Heart left ventricle (tissue), 16 donors: Measurements from ENCODE around the gene TMEM42. TPM values are rescaled to one million over a fixed set of nuclear protein-coding genes. Genes with fewer than 3 reads are reported as not detected.

Experiments used
- ATAC-seq, 4 donors: fragments of 200-7000 bp; cut with Tn5 transposase; one replicate each; pipeline ENCODE4 v1.9.1; 2020 to 2022; ENCODE audit warnings: moderate library complexity in 4 of 4, mild to moderate bottlenecking in 3 of 4, moderate number of reproducible peaks in 1 of 4
- DNase-seq, 5 donors: peaks; one replicate each; pipeline ENCODE4 v3.0.0-alpha.2; 2020
- H3K27ac ChIP-seq, 12 donors: fragments of 200-600 bp; sonication (generic) in 4 of 12; one replicate each; pipeline versions ENCODE4 v1.5.0 to v1.8.0; 2016 to 2022; ENCODE audit warnings: mild to moderate bottlenecking in 2 of 12
- H3K27me3 ChIP-seq, 9 donors: fragments of 200-600 bp; sonication (generic) in 2 of 9; one replicate each; pipeline versions ENCODE4 v1.5.1 to v1.8.0; 2016 to 2022; ENCODE audit warnings: mild to moderate bottlenecking in 3 of 9
- H3K36me3 ChIP-seq, 9 donors: fragments of 200-600 bp; sonication (generic) in 2 of 9; one replicate each; pipeline versions ENCODE4 v1.5.0 to v1.8.0; 2018 to 2022; ENCODE audit warnings: mild to moderate bottlenecking in 2 of 9
- H3K4me1 ChIP-seq, 12 donors: fragments of 200-600 bp; sonication (generic) in 4 of 12; one replicate each; pipeline versions ENCODE4 v1.5.0 to v1.8.0; 2016 to 2022; ENCODE audit warnings: mild to moderate bottlenecking in 3 of 12
- H3K4me3 ChIP-seq, 12 donors: fragments of 200-600 bp; sonication (generic) in 4 of 12; one replicate each; pipeline versions ENCODE4 v1.5.0 to v1.8.0; 2017 to 2022; ENCODE audit warnings: mild to moderate bottlenecking in 9 of 12, moderate library complexity in 4 of 12
- H3K9me3 ChIP-seq, 12 donors: fragments of 200-600 bp; sonication (generic) in 4 of 12; one replicate each; pipeline versions ENCODE4 v1.5.0 to v1.8.0; 2016 to 2022; ENCODE audit warnings: mild to moderate bottlenecking in 1 of 12
- POLR2A ChIP-seq, 2 donors: fragments of 450-650 bp; IDR thresholded peaks; one replicate each; pipeline ENCODE4 v1.6.1; 2017; ENCODE audit warnings: antibody characterized with exemption in 2 of 2, mild to moderate bottlenecking in 2 of 2, moderate library complexity in 2 of 2
- WGBS, 4 donors: extraction: QIAGEN DNeasy Blood & Tissue Kit in 2 of 4; methylation state at CpG; one replicate each; pipeline versions ENCODE4 v1.1.5 to v1.1.7; 2013 to 2018; 5-methylcytosine and 5-hydroxymethylcytosine counted together
- intact Hi-C, 10 donors: fragments of 100-400 bp; cut with DNase I; formaldehyde crosslinking; loops; one replicate each; pipeline versions ENCODE4 v1.11.1 to v1.14.2; 2022
- polyA plus RNA-seq, 2 donors: library from polyadenylated mRNA; stranded (reverse); fragments of 200-250 nt; gene quantifications; one replicate each; pipeline ENCODE4 v1.2.3, GENCODE V29; 2013
- total RNA-seq, 9 donors: library from RNA; depleted of rRNA in 2 of 9; stranded (reverse); fragments of >200 nt in 2 of 9; fragmentation: NEBNext Ultra II Directional in 3 of 9; extraction: Animal tissue kit (Norgen Biotek cat#: 25700) in 3 of 9; gene quantifications; one replicate each; pipeline versions ENCODE4 v1.1.0 to v1.2.4, GENCODE V29; 2016 to 2023
- TF ChIP-seq, protein P1 (sequence below), 12 donors: fragments of 200-600 bp; sonication (generic) in 4 of 12; IDR thresholded peaks; one replicate each; pipeline versions ENCODE4 v1.5.0 to v1.8.0; 2018 to 2022; ENCODE audit warnings: antibody characterized with exemption in 12 of 12, mild to moderate bottlenecking in 5 of 12
- donor health status: ischemic (EF 13 %, LVEDD 7.1; RV severe dilation, severe dysfunction).
- donor health status: healthy with polysubstance abuse.
- donor health status: DM: no; HTN: yes; CAD: no.
- donor health status: DM: no; HTN: no; CAD: no.
- donor health status: ischemic (EF 25% LVEDD 6.9; RV normal size, moderate dysfunction).
- donor health status: ischemic (EF 25% LVEDD 5.7; RV mildly dilated, moderate dysfunction).
- donor health status: healthy.
- donor health status: DM: yes; HTN: yes; CAD: no.
- donor health status: ischemic (EF 35%, LVEDD 5.7; RV mildly dilated, moderate dysfunction).
- donor health status: nonischemic (EF 11% LVEDD 7.7; RV severe dilation, severe dysfunction).
- donor health status: DM: yes; HTN: yes; CAD: no.
- donor health status: PGD.
- donor health status: ischemic (EF 29% LVEDD 5.4; RV normal size, mild dysfunction).
- donor health status: nonischemic (EF 23%, LVEDD 6.1; RV moderate dilation, normal function).

The TMEM42 gene
- total and polyA plus RNA-seq, 11 donors = 7.3 to 14.1 (median 10.6) TPM

- no peak for DNase-seq
- ATAC-seq = peak in 1 of 4 donors; percentile 3
- H3K9me3 ChIP-seq = peaks cover 0 to 1% (median 0%) of the 10 kb centered on the region in 12 donors
- peak overlapping the region; percentile 4 to 84 (median 70) for H3K4me3 ChIP-seq
- H3K27me3 ChIP-seq = no peaks in the 10 kb centered on the region
- H3K36me3 ChIP-seq = no peaks in the 10 kb centered on the region
- no peak for TF ChIP-seq POLR2A (IDR thresholded peaks at IDR 0.05)
- TF ChIP-seq, protein P1, sequence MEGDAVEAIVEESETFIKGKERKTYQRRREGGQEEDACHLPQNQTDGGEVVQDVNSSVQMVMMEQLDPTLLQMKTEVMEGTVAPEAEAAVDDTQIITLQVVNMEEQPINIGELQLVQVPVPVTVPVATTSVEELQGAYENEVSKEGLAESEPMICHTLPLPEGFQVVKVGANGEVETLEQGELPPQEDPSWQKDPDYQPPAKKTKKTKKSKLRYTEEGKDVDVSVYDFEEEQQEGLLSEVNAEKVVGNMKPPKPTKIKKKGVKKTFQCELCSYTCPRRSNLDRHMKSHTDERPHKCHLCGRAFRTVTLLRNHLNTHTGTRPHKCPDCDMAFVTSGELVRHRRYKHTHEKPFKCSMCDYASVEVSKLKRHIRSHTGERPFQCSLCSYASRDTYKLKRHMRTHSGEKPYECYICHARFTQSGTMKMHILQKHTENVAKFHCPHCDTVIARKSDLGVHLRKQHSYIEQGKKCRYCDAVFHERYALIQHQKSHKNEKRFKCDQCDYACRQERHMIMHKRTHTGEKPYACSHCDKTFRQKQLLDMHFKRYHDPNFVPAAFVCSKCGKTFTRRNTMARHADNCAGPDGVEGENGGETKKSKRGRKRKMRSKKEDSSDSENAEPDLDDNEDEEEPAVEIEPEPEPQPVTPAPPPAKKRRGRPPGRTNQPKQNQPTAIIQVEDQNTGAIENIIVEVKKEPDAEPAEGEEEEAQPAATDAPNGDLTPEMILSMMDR (IDR thresholded peaks at IDR 0.05) = no peak
- intact Hi-C loops = loop anchor here in 8 of 10 donors (1.0 to 10.0 kb wide), 4 partner anchors 97 to 150 kb away; partner anchors contain the start of genes KIAA1143 (in 7 of the 8), KIF15 (in 7 of the 8), ZNF501 (in 1 of the 8) and ZNF502 (in 1 of the 8)
- peaks cover 0 to 20% (median 8%) of the 10 kb centered on the region in 12 donors for H3K4me1 ChIP-seq
- 0 to 2% (median 1%) methylated on average over 8 to 25 of the region's 25 CpGs for WGBS, 4 donors
- peak overlapping the region; percentile 57 to 96 (median 89) for H3K27ac ChIP-seq
These were observed 520 bp downstream of the TMEM42 start for GRCh38 chr3:44862226-44862637.

GRCh38 chr3:44865272-44866035 lies 3.7 kb downstream of the TMEM42 start:
- 76 to 89% (median 82%) methylated on average over 7 of the region's 7 CpGs for WGBS, 4 donors
- ATAC-seq (no peak), DNase-seq (no peak)
- Histone ChIP-seq H3K9me3 (no peaks in the 10 kb centered on the region), H3K27ac (no peak overlapping the region), H3K36me3 (no peaks in the 10 kb centered on the region), H3K4me3 (no peak overlapping the region), H3K27me3 (no peaks in the 10 kb centered on the region), H3K4me1 (peaks cover 0 to 20% (median 8%) of the 10 kb centered on the region in 12 donors)
- TF ChIP-seq POLR2A (IDR thresholded peaks at IDR 0.05) = no peak
- intact Hi-C loops = loop anchor here in 1 of 10 donors (10.0 kb wide), 1 partner anchor 101 kb away; the partner anchor contains the start of genes KIAA1143 and KIF15

DNA sequence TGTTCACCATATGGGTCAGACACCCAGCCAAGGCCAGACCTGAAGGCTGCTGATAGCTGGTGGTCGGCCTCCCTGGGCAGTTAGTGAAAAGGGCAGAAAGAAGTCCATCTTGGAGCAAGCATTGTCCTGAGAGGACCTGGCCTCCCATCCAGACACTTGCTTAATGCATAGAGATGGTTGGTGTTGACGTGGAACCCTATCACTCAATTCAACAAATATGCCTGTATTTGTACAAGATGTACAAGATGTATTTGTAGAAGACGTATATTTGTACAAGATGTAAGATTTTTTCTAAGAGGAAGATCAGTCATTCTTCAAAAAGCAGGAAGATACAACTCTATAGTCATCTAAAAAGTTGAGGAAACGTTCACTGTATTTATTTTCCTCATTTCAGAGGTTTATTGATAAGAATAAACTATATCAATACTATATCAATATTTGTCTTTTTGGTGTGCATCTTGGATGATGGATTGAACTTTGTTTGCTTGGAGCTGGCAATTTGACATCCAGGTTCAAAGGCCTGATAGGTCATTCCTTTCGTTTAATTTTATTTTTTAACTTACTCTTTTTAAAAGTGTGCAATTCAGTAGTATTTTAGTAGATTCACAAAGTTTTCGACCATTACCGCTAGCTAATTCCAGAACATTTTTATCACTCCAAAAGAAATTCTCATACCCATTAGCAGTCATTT lies 5.9 kb downstream of the TMEM42 start:
- Histone ChIP-seq H3K36me3 (no peaks in the 10 kb centered on the region), H3K9me3 (no peaks in the 10 kb centered on the region), H3K27ac (no peak overlapping the region), H3K4me3 (no peak overlapping the region), H3K27me3 (no peaks in the 10 kb centered on the region), H3K4me1 (peaks cover 0 to 14% (median 4%) of the 10 kb centered on the region in 12 donors)
- DNase-seq = no peak
- intact Hi-C loops = loop anchor here in 1 of 10 donors (10.0 kb wide), 1 partner anchor 103 kb away; the partner anchor contains the start of genes KIAA1143 and KIF15
- no peak for ATAC-seq
- 94 to 97% (median 96%) methylated on average over 6 to 7 of the region's 7 CpGs for WGBS, 4 donors
- no peak for TF ChIP-seq POLR2A (IDR thresholded peaks at IDR 0.05)
- TF ChIP-seq, protein P1 (IDR thresholded peaks at IDR 0.05) = no peak

- ATAC-seq = no peak
These were observed 8.8 kb downstream of the TMEM42 start for GRCh38 chr3:44870375-44871061.

More at GRCh38 chr3:44870375-44871061, 8.8 kb downstream of the TMEM42 start:
- Histone ChIP-seq H3K4me1 (no peaks in the 10 kb centered on the region), H3K9me3 (no peaks in the 10 kb centered on the region), H3K27ac (no peak overlapping the region), H3K27me3 (no peaks in the 10 kb centered on the region), H3K4me3 (no peak overlapping the region), H3K36me3 (no peaks in the 10 kb centered on the region)
- DNase-seq = no peak
- no peak for TF ChIP-seq POLR2A (IDR thresholded peaks at IDR 0.05)
- TF ChIP-seq, protein P1 (IDR thresholded peaks at IDR 0.05) = no peak
- WGBS, 4 donors = 78 to 93% (median 85%) methylated on average over 8 of the region's 8 CpGs
- intact Hi-C loops = no loop called here
